ENCODE results near the gene SERINC5.

Gene SERINC5

DNA sequence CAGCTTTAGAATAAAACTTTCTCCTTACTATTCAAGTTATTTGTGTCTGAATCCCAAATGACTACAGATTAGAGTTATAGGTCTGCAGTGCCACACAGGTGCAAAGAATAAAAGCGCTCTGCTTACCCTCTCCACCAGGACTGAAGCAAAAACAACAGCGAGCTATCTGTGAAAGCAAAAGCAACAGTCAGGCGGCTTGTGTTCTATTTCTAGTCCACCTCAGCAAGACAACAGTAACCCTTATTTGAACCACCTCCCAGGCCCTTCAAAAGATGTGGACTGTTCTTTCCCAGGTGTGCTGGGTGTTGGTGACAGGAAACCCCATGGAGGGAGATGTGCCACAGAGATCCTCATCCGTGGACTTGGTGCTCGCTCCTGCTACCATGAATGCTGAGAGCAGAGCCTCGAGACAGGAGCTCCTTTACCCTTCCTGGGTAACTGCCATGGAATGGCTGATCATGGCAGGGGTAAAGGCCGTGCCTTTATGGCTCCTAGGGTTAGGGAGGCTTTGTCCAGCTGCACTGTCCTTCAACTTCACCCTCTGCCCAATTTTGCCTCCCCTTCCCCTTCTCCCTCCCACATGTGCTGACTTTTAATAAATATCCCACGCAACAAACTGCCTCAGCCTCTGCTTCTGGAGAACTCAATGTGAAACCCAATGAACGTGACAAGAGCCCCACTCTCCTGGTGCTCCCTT lies 108.6 kb downstream of the SERINC5 start:
- TF ChIP-seq, protein P1, sequence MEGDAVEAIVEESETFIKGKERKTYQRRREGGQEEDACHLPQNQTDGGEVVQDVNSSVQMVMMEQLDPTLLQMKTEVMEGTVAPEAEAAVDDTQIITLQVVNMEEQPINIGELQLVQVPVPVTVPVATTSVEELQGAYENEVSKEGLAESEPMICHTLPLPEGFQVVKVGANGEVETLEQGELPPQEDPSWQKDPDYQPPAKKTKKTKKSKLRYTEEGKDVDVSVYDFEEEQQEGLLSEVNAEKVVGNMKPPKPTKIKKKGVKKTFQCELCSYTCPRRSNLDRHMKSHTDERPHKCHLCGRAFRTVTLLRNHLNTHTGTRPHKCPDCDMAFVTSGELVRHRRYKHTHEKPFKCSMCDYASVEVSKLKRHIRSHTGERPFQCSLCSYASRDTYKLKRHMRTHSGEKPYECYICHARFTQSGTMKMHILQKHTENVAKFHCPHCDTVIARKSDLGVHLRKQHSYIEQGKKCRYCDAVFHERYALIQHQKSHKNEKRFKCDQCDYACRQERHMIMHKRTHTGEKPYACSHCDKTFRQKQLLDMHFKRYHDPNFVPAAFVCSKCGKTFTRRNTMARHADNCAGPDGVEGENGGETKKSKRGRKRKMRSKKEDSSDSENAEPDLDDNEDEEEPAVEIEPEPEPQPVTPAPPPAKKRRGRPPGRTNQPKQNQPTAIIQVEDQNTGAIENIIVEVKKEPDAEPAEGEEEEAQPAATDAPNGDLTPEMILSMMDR (conservative IDR thresholded peaks at IDR 0.05; ENCODE audit: control insufficient read depth, insufficient read depth, low read depth, low read length): no peak
- DNase-seq (ENCODE audit: low read depth): no peak
- no peak overlapping the region for H3K4me3 ChIP-seq (ENCODE audit: control insufficient read depth, low read depth, low read length)

DNA sequence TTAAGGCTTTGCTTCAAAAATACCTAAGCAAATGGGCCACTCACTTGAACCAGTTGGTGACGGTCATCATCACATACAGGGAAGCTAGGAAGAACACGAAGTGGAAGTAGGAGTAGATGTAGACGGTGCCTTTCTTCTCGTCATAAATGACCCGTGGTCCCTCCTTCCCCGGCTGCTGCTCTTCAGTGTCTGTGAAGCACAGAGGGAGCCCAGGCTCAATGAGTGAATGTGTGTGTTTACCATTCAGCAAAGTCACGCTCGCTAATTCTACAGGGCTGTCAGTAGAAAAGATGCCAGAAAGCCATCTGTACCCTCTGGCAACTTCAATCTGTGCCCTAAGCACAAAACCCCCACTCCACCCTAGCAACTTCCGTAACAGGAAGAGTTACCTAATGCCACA lies 109.8 kb downstream of the SERINC5 start:
- no peak for DNase-seq (ENCODE audit: low read depth)
- TF ChIP-seq, protein P1 (conservative IDR thresholded peaks at IDR 0.05; ENCODE audit: control insufficient read depth, insufficient read depth, low read depth, low read length): no peak
- no peak overlapping the region for H3K4me3 ChIP-seq (ENCODE audit: control insufficient read depth, low read depth, low read length)

DNA sequence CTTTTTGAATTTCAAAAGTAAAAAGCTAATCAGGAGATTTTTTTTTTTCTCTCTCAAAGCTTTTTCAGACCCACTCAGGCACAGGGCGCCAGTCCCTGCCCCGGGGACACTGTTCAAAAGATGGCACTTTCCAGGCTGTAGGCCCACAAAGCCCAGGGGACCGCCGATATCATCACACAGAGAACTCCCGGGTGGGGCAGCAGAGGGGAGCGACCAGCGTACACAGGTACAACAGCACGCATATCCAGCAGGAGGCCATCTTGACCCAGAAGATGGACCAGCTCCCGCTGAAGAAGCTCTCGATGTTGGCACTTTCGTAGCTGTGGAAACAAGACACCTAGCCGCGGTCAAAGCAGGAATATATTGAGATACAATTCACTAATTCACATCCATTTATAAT lies 112.4 kb downstream of the SERINC5 start:
- H3K4me3 ChIP-seq (ENCODE audit: control insufficient read depth, low read depth, low read length): no peak overlapping the region
- no peak for DNase-seq (ENCODE audit: low read depth)
- TF ChIP-seq, protein P1 (conservative IDR thresholded peaks at IDR 0.05; ENCODE audit: control insufficient read depth, insufficient read depth, low read depth, low read length): no peak

DNA sequence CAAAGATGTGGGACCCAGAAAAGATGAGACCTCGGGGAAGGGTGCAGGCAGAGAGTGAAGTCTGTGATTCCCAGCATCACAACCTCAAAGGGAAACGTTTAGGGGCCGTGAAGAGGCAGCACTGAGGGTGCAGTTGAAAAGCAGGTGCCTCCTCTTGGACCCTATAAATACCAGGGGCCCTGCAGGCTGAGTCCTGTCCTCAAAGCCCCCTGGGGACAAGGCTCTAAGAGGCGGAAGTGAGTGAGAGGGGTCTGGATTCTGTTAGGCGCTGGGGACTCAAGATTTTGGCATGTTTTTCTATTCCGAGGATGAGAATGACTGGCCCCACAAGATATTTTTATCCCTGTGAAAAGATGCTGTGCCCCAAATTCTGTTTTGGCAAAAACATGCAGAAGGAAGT lies 112.9 kb downstream of the SERINC5 start:
- TF ChIP-seq, protein P1 (conservative IDR thresholded peaks at IDR 0.05; ENCODE audit: control insufficient read depth, insufficient read depth, low read depth, low read length): no peak
- H3K4me3 ChIP-seq (ENCODE audit: control insufficient read depth, low read depth, low read length): no peak overlapping the region
- DNase-seq (ENCODE audit: low read depth): no peak

DNA sequence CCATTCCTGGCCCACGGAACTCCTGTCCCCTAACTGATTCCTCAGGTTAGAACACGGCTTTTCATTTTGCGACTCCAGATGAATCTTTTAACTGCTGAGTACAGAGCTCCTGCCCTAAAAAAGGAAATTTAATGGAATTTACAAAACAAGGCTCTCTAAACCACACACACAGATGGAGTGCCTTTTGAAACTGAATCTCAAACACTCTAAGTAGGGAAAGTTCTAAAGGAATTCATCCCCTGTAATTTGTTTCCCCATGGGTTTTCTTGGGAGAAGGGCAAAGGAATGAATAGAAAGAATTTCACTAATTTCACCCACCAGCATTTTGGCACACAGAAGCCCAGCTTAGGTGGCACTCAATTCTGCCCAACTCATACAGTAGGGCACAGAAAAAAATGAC lies 114.2 kb downstream of the SERINC5 start:
- TF ChIP-seq, protein P1 (conservative IDR thresholded peaks at IDR 0.05; ENCODE audit: control insufficient read depth, insufficient read depth, low read depth, low read length): no peak
- H3K4me3 ChIP-seq (ENCODE audit: control insufficient read depth, low read depth, low read length): no peak overlapping the region
- no peak for DNase-seq (ENCODE audit: low read depth)

DNA sequence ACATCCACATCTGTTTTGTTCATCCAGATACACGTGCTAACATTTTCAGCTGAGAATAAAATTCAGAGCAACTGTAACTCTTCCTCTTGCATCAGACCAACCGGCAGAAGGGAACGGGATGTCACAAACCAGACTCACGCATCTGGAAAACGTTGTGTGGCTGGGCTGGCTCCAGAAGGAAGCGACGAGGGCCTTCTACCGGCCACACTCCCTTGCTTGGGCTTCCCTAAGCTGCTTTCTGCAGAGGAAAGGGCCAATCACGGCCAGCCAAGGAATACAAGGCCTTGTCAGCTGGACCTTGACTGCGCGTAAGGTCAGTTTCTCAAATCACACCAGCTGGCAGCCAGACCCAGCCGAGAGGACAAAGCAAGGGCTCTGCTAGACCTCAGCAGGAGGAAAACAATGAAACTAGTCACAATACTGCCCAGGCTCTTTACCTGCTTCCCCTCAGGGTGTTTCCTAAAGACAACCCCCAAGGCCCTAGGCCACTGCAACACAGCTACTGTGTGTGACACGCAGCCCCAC lies 114.6 kb downstream of the SERINC5 start:
- H3K4me3 ChIP-seq (ENCODE audit: control insufficient read depth, low read depth, low read length): no peak overlapping the region
- TF ChIP-seq, protein P1 (conservative IDR thresholded peaks at IDR 0.05; ENCODE audit: control insufficient read depth, insufficient read depth, low read depth, low read length): no peak
- DNase-seq (ENCODE audit: low read depth): peak; percentile 80
